K562 (cell line): ENCODE data around the gene GSK3B. TPM values are rescaled to one million over a fixed set of nuclear protein-coding genes. Genes with fewer than 3 reads are reported as not detected.

Source experiments
- ATAC-seq: fragments of 200-7000 bp; cut with Tn5 transposase; 3 replicates; pipeline ENCODE4 v1.9.1; 2020; ENCODE audit warnings: moderate library complexity
- BruUV-seq: library from RNA; stranded (reverse); fragments of 400-500 nt; replicated peaks from 2 replicates; lab custom pipeline; 2021; lab: Mats Ljungman, UMichigan
- CTCF ChIA-PET: fragments of 300-600 bp; formaldehyde crosslinking; extraction: SDS; loops from one replicate; lab custom pipeline; 2021; ENCODE audit warnings: low intra/inter-chr PET ratio; lab: Yijun Ruan, JAX
- POLR2A ChIA-PET: fragments of 300-600, 350-650 bp; sonication (Branson Sonifier 250); formaldehyde crosslinking; extraction: SDS; loops from one replicate; lab custom pipeline; 2021; ENCODE audit warnings: antibody characterized with exemption, inconsistent platforms; lab: Yijun Ruan, JAX
- DNase-seq, 4 experiments: peaks; one replicate each; pipeline versions ENCODE4 v3.0.0 to v3.0.0-alpha.2; 2011 to 2018; ENCODE audit warnings: low spot score in 3 of 4, mixed read lengths in 3 of 4; ENCODE audit errors: extremely low read depth in 1 of 4
- FAIRE-seq: peaks from 2 replicates; lab custom pipeline; 2011; peaks lifted over from hg19 to GRCh38; lab: Jason Lieb, UNC
- H2AFZ ChIP-seq: 2 replicates; pipeline ENCODE4 v1.6.0; 2011; ENCODE audit warnings: low read depth, low read length, control low read depth, inconsistent platforms
- H3K27ac ChIP-seq: fragments of 200-600 bp; 3 replicates; pipeline ENCODE4 v1.8.0; 2011; ENCODE audit warnings: low read depth, mild to moderate bottlenecking, control low read depth, inconsistent platforms, low read length, moderate library complexity, mixed read lengths; ENCODE audit errors: extremely low read depth
- H3K27me3 ChIP-seq, 2 experiments: fragments of 300-600 bp in 1 of 2; 2 replicates in 1 of 2; 3 replicates in 1 of 2; pipeline versions ENCODE4 v1.6.0 to v1.8.0; 2011; ENCODE audit warnings: inconsistent platforms in 2 of 2, low read length in 2 of 2, mild to moderate bottlenecking in 1 of 2, mixed read lengths in 1 of 2, moderate library complexity in 1 of 2; ENCODE audit not compliant: control insufficient read depth in 2 of 2, insufficient read depth in 2 of 2
- H3K36me3 ChIP-seq: fragments of 300-600 bp; 3 replicates; pipeline ENCODE4 v1.8.0; 2011; ENCODE audit warnings: mild to moderate bottlenecking, low read length, inconsistent platforms; ENCODE audit not compliant: control insufficient read depth, insufficient read depth
- H3K4me1 ChIP-seq, 2 experiments: fragments of 200-600 bp in 1 of 2; replicated peaks in 1 of 2; 2 replicates in 1 of 2; 3 replicates in 1 of 2; pipeline versions ENCODE4 v1.5.1 to v1.8.0; 2011; ENCODE audit warnings: inconsistent platforms in 2 of 2, low read length in 2 of 2, mild to moderate bottlenecking in 1 of 2, mixed read lengths in 1 of 2, moderate library complexity in 1 of 2; ENCODE audit not compliant: control insufficient read depth in 2 of 2, insufficient read depth in 2 of 2
- H3K4me2 ChIP-seq: 2 replicates; pipeline ENCODE4 v1.6.1; 2011; ENCODE audit warnings: low read length, control low read depth, inconsistent platforms, mixed read lengths; ENCODE audit not compliant: insufficient read depth
- H3K4me3 ChIP-seq: fragments of 200-600 bp; sonication (generic), shearing (Covaris generic); 2 replicates; pipeline ENCODE4 v1.5.1; 2016; ENCODE audit warnings: control low read depth, inconsistent platforms
- H3K79me2 ChIP-seq: fragments of 200-600 bp; 3 replicates; pipeline ENCODE4 v1.8.0; 2011; ENCODE audit warnings: low read length, inconsistent platforms; ENCODE audit not compliant: control insufficient read depth, insufficient read depth
- H3K9ac ChIP-seq, 2 experiments: 2 replicates each; pipeline versions ENCODE4 v1.6.0 to v1.6.1; 2011; ENCODE audit warnings: low read depth in 2 of 2, low read length in 2 of 2, control low read depth in 1 of 2, inconsistent platforms in 1 of 2, mild to moderate bottlenecking in 1 of 2, mixed read lengths in 1 of 2; ENCODE audit not compliant: insufficient read depth in 1 of 2
- H3K9me1 ChIP-seq: one replicate; pipeline ENCODE4 v1.6.0; 2011; ENCODE audit warnings: inconsistent platforms, mild to moderate bottlenecking, low read length, moderate library complexity; ENCODE audit not compliant: control insufficient read depth, insufficient read depth
- H3K9me3 ChIP-seq: replicated peaks from 2 replicates; pipeline ENCODE4 v1.5.1; 2011; ENCODE audit warnings: low read depth, low read length, inconsistent platforms; ENCODE audit not compliant: control insufficient read depth, insufficient read depth
- H4K20me1 ChIP-seq: replicated peaks from 2 replicates; pipeline ENCODE4 v1.6.1; 2011; ENCODE audit warnings: low read length, inconsistent platforms, mixed read lengths; ENCODE audit not compliant: control insufficient read depth, insufficient read depth
- HDAC1 ChIP-seq, 2 experiments: fragments of 450-650 bp; IDR thresholded peaks; 2 replicates each; pipeline ENCODE4 v1.6.1; 2016 to 2017; ENCODE audit warnings: inconsistent platforms in 1 of 2, mild to moderate bottlenecking in 1 of 2, moderate library complexity in 1 of 2
- LEF1 ChIP-seq: fragments of 450-650 bp; IDR thresholded peaks from 2 replicates; pipeline ENCODE4 v1.6.1; 2016; ENCODE audit warnings: mild to moderate bottlenecking
- NFYB ChIP-seq: IDR thresholded peaks from 2 replicates; pipeline ENCODE4 v1.6.1; 2011; ENCODE audit warnings: mild to moderate bottlenecking, moderate library complexity; ENCODE audit not compliant: insufficient read length; ENCODE audit errors: extremely low read depth
- RCOR1 ChIP-seq, 2 experiments: IDR thresholded peaks; 2 replicates each; pipeline ENCODE4 v1.6.1; 2012; ENCODE audit warnings: low read depth in 2 of 2, low read length in 2 of 2, borderline replicate concordance in 1 of 2, improper control_type of control experiment in 1 of 2
- ZBTB49 ChIP-seq: sonication (generic); formaldehyde crosslinking; IDR thresholded peaks from 2 replicates; pipeline ENCODE4 v1.8.0; 2022; ENCODE audit warnings: missing genetic modification reagents, mild to moderate bottlenecking, borderline replicate concordance
- ZNF584 ChIP-seq: fragments of 200-800 bp; sonication (Bioruptor generic); IDR thresholded peaks from 2 replicates; pipeline ENCODE4 v1.6.1; 2016; ENCODE audit warnings: low read depth, mild to moderate bottlenecking, missing genetic modification characterization, missing compliant biosample characterization
- ZNF644 ChIP-seq: fragments of 200-800 bp; sonication (Bioruptor generic); IDR thresholded peaks from 2 replicates; pipeline ENCODE4 v1.6.1; 2016; ENCODE audit warnings: low read depth, missing genetic modification characterization, missing compliant biosample characterization
- in situ Hi-C: fragments of 300-500 bp; cut with MboI; formaldehyde crosslinking; loops from 4 replicates; pipeline ENCODE4 v1.15.0; 2018; ENCODE audit warnings: inconsistent platforms, mixed read lengths
- intact Hi-C: fragments of 100-400 bp; cut with micrococcal nuclease; formaldehyde crosslinking; loops from 2 replicates; pipeline ENCODE4 v1.14.2; 2022
- polyA plus RNA-seq, 8 experiments: library from polyadenylated mRNA; depleted of rRNA in 4 of 8; stranded (reverse) in 5 of 8; unstranded in 3 of 8; fragments of >200 nt; fragmentation: Nextera tagmentation in 2 of 8; fragmentation: Illumina TruSeq in 1 of 8; extraction: Ambion mirVana in 2 of 8; extraction: Trizol in 1 of 8; gene quantifications; 2 replicates each; pipeline versions ENCODE4 v1.2.1 to v1.2.3, GENCODE V29; 2011 to 2014; ENCODE audit warnings: inconsistent platforms in 1 of 8, missing spikeins in 1 of 8
- total RNA-seq, 7 experiments: library from RNA; depleted of rRNA in 6 of 7; stranded (reverse); fragments of >200 nt in 6 of 7; fragmentation: Illumina TruSeq in 2 of 7; extraction: Trizol in 2 of 7; gene quantifications; 2 replicates each; pipeline versions ENCODE4 v1.2.1 to v1.2.3, GENCODE V29; 2011 to 2021; ENCODE audit warnings: low replicate concordance in 1 of 7

Gene GSK3B
- total and polyA plus RNA-seq, 9 of the 15 experiments (the other 6 are each of a cell fraction or from before 2014, with no cell fraction given) = 4.7 to 25.0 (median 18.7) TPM

- Histone ChIP-seq H3K9me1 (no peaks in the 10 kb centered on the region), H3K4me1 (no peaks in the 10 kb centered on the region), H3K4me3 (no peak overlapping the region), H3K79me2 (no peaks in the 10 kb centered on the region), H3K36me3 (no peaks in the 10 kb centered on the region), H4K20me1 (no peaks in the 10 kb centered on the region), H3K27ac (no peak overlapping the region), H2AFZ (no peak overlapping the region), H3K9ac (no peak overlapping the region), H3K4me2 (no peak overlapping the region), H3K27me3 (no peaks in the 10 kb centered on the region), H3K9me3 (no peaks in the 10 kb centered on the region)
- no peak for TF ChIP-seq LEF1
- TF ChIP-seq ZBTB49 (CRISPR knock-in tag) = no peak
- no peak for TF ChIP-seq NFYB
- TF ChIP-seq RCOR1 (IDR thresholded peaks at IDR 0.05; ENCODE audit: borderline replicate concordance in 1 of 2, low read depth in 2 of 2, low read length in 2 of 2) = no peak
- no peak for TF ChIP-seq ZNF644 (tag)
- no peak for TF ChIP-seq ZNF584 (CRISPR knock-in tag)
- TF ChIP-seq HDAC1 (IDR thresholded peaks at IDR 0.05) = no peak
- DNase-seq = no peak
- ChIA-PET CTCF (no interaction called here), POLR2A (no interaction called here)
- FAIRE-seq = no peak
- no peak for ATAC-seq
- intact Hi-C loops (no loop called here), in situ Hi-C loops (no loop called here)
- no TSS peak for BruUV-seq
These were observed 223.7 kb downstream of the GSK3B start for GRCh38 chr3:119870512-119870911.
